ENCODE results near the gene CEBPA. TPM values are rescaled to one million over a fixed set of nuclear protein-coding genes. Genes with fewer than 3 reads are reported as not detected.

Gene CEBPA
- total and polyA plus RNA-seq, 2 experiments from 2014 or later = 103 to 151 TPM

GRCh38 chr19:33310606-33311325 is 8.4 kb upstream of the CEBPA start:
- Histone ChIP-seq H3K9me3 (ENCODE audit: low read depth) (no peaks in the 10 kb centered on the region), H3K27me3 (no peaks in the 10 kb centered on the region), H3K36me3 (replicated peaks; ENCODE audit: insufficient read depth, low read depth) (no peaks in the 10 kb centered on the region), H3K4me2 (peak overlapping the region; percentile 19), H3K9me2 (replicated peaks; ENCODE audit: insufficient read depth) (no peaks in the 10 kb centered on the region), H3K79me2 (no peaks in the 10 kb centered on the region), H3K27ac (peak overlapping the region; percentile 26), H4K20me1 (ENCODE audit: insufficient read depth, poor library complexity, severe bottlenecking) (no peaks in the 10 kb centered on the region), H3K4me3 (no peak overlapping the region), H3K4me1 (ENCODE audit: insufficient read depth) (peaks cover 12% of the 10 kb centered on the region), H2AFZ (no peak overlapping the region)
- DNase-seq (ENCODE audit: low spot score) = no peak
- WGBS (ENCODE audit: low lambda C conversion rate, missing lambda C conversion rate) = 60% methylated on average over 18 of the region's 18 CpGs
- TF ChIP-seq CTCF (IDR thresholded peaks at IDR 0.05; ENCODE audit: poor library complexity) = no peak
- TF ChIP-seq EZH2phosphoT487 (IDR thresholded peaks at IDR 0.05; ENCODE audit: low read depth, severe bottlenecking, unreplicated experiment) = no peak
- TF ChIP-seq EZH2 (IDR thresholded peaks at IDR 0.05; ENCODE audit: borderline replicate concordance) = no peak

- no peaks in the 10 kb centered on the region for H3K36me3 ChIP-seq (replicated peaks; ENCODE audit: insufficient read depth, low read depth)
- H3K9me3 ChIP-seq (ENCODE audit: low read depth) = no peaks in the 10 kb centered on the region
- H3K27ac ChIP-seq = no peak overlapping the region
- no peaks in the 10 kb centered on the region for H3K27me3 ChIP-seq
- H3K9me2 ChIP-seq (replicated peaks; ENCODE audit: insufficient read depth) = no peaks in the 10 kb centered on the region
- no peaks in the 10 kb centered on the region for H4K20me1 ChIP-seq (ENCODE audit: insufficient read depth, poor library complexity, severe bottlenecking)
- H3K4me3 ChIP-seq = no peak overlapping the region
- H3K79me2 ChIP-seq = no peaks in the 10 kb centered on the region
- WGBS (ENCODE audit: low lambda C conversion rate, missing lambda C conversion rate) = 94% methylated on average over 10 of the region's 10 CpGs
- H2AFZ ChIP-seq = no peak overlapping the region
- no peak overlapping the region for H3K4me2 ChIP-seq
- H3K4me1 ChIP-seq (ENCODE audit: insufficient read depth) = peaks cover 15% of the 10 kb centered on the region
- no peak for DNase-seq (ENCODE audit: low spot score)
- TF ChIP-seq EZH2phosphoT487 (IDR thresholded peaks at IDR 0.05; ENCODE audit: low read depth, severe bottlenecking, unreplicated experiment) (no peak), CTCF (IDR thresholded peaks at IDR 0.05; ENCODE audit: poor library complexity) (no peak), EZH2 (IDR thresholded peaks at IDR 0.05; ENCODE audit: borderline replicate concordance) (no peak)
Measured at GRCh38 chr19:33309826-33310225, 7.5 kb upstream of the CEBPA start.

GRCh38 chr19:33306853-33307792 is 4.8 kb upstream of the CEBPA start:
- no peak overlapping the region for H2AFZ ChIP-seq
- H3K4me3 ChIP-seq = no peak overlapping the region
- no peaks in the 10 kb centered on the region for H3K27me3 ChIP-seq
- no peak overlapping the region for H3K4me2 ChIP-seq
- H3K36me3 ChIP-seq (replicated peaks; ENCODE audit: insufficient read depth, low read depth) = no peaks in the 10 kb centered on the region
- peak overlapping the region; percentile 100 for H3K27ac ChIP-seq
- H3K9me3 ChIP-seq (ENCODE audit: low read depth) = no peaks in the 10 kb centered on the region
- TF ChIP-seq EZH2phosphoT487 (IDR thresholded peaks at IDR 0.05; ENCODE audit: low read depth, severe bottlenecking, unreplicated experiment) = no peak
- TF ChIP-seq EZH2 (IDR thresholded peaks at IDR 0.05; ENCODE audit: borderline replicate concordance) = no peak
- no peak for TF ChIP-seq CTCF (IDR thresholded peaks at IDR 0.05; ENCODE audit: poor library complexity)
- peaks cover 28% of the 10 kb centered on the region for H3K4me1 ChIP-seq (ENCODE audit: insufficient read depth)
- WGBS (ENCODE audit: low lambda C conversion rate, missing lambda C conversion rate) = 91% methylated on average over 12 of the region's 12 CpGs
- H3K79me2 ChIP-seq = peaks cover 13% of the 10 kb centered on the region
- no peak for DNase-seq (ENCODE audit: low spot score)
- H3K9me2 ChIP-seq (replicated peaks; ENCODE audit: insufficient read depth) = no peaks in the 10 kb centered on the region
- no peaks in the 10 kb centered on the region for H4K20me1 ChIP-seq (ENCODE audit: insufficient read depth, poor library complexity, severe bottlenecking)

All from hepatocyte (in vitro differentiated cells).